MM.1S (cell line): ENCODE data around the gene RSPH4A.

ENCODE experiments used
- DNase-seq: peaks from one replicate; pipeline ENCODE4 v3.0.0-alpha.2; 2015
- H2AFZ ChIP-seq: fragments of 300-600 bp; sonication (generic); 2 replicates; pipeline ENCODE4 v1.6.0; 2016; ENCODE audit warnings: antibody characterized with exemption, low read length
- H3F3A ChIP-seq: fragments of 300-600 bp; sonication (generic); 2 replicates; pipeline ENCODE4 v1.6.1; 2016; ENCODE audit warnings: mild to moderate bottlenecking, antibody characterized with exemption, low read length, moderate library complexity, mixed read lengths; ENCODE audit not compliant: insufficient read depth
- H3K27ac ChIP-seq: fragments of 300-600 bp; sonication (generic); 2 replicates; pipeline ENCODE4 v1.5.1; 2016; ENCODE audit warnings: mild to moderate bottlenecking, low read length
- H3K27me3 ChIP-seq: fragments of 300-600 bp; sonication (generic); replicated peaks from 2 replicates; pipeline ENCODE4 v1.6.0; 2016; ENCODE audit warnings: low read length; ENCODE audit not compliant: insufficient read depth
- H3K36me3 ChIP-seq: fragments of 300-600 bp; sonication (generic); replicated peaks from 2 replicates; pipeline ENCODE4 v1.6.1; 2016; ENCODE audit warnings: mild to moderate bottlenecking, low read length, mixed read lengths; ENCODE audit not compliant: insufficient read depth
- H3K4me1 ChIP-seq: fragments of 300-600 bp; sonication (generic); 2 replicates; pipeline ENCODE4 v1.6.1; 2016; ENCODE audit warnings: low read length, mixed read lengths
- H3K4me2 ChIP-seq: fragments of 300-600 bp; sonication (generic); 2 replicates; pipeline ENCODE4 v1.6.0; 2016; ENCODE audit warnings: low read depth, low read length
- H3K4me3 ChIP-seq: fragments of 300-600 bp; sonication (generic); 2 replicates; pipeline ENCODE4 v1.5.1; 2016; ENCODE audit warnings: low read length, mixed read lengths
- H3K79me2 ChIP-seq: fragments of 300-600 bp; sonication (generic); 2 replicates; pipeline ENCODE4 v1.6.1; 2016; ENCODE audit warnings: mixed run types, low read length, mixed read lengths
- H3K9ac ChIP-seq: fragments of 300-600 bp; sonication (generic); 2 replicates; pipeline ENCODE4 v1.6.1; 2016; ENCODE audit warnings: low read length, mixed read lengths
- H3K9me2 ChIP-seq: fragments of 300-600 bp; sonication (generic); replicated peaks from 2 replicates; pipeline ENCODE4 v1.6.1; 2016; ENCODE audit warnings: mild to moderate bottlenecking, low read length, mixed read lengths; ENCODE audit not compliant: insufficient read depth
- H3K9me3 ChIP-seq: fragments of 300-600 bp; sonication (generic); replicated peaks from 2 replicates; pipeline ENCODE4 v1.6.1; 2016; ENCODE audit warnings: mild to moderate bottlenecking, low read length, mixed read lengths; ENCODE audit not compliant: insufficient read depth
- H4K20me1 ChIP-seq: fragments of 300-600 bp; sonication (generic); 2 replicates; pipeline ENCODE4 v1.6.1; 2016; ENCODE audit warnings: mild to moderate bottlenecking, low read length, moderate library complexity, mixed read lengths; ENCODE audit not compliant: insufficient read depth
- CTCF ChIP-seq: fragments of 300-600 bp; sonication (generic); IDR thresholded peaks from 2 replicates; pipeline ENCODE4 v1.5.1; 2016; ENCODE audit warnings: antibody characterized with exemption, low read length, mixed read lengths
- EZH2 ChIP-seq: fragments of 300-600 bp; sonication (generic); optimal IDR thresholded peaks from 2 replicates; pipeline ENCODE3; 2017; ENCODE audit warnings: low read depth, mild to moderate bottlenecking, antibody characterized with exemption, low read length, mixed read lengths
- EZH2phosphoT487 ChIP-seq: fragments of 300-600 bp; sonication (generic); IDR thresholded peaks from 2 replicates; pipeline ENCODE4 v1.6.1; 2018; ENCODE audit warnings: antibody characterized with exemption, low read length

RSPH4A gene

GRCh38 chr6:116649129-116649528 lies 32.9 kb downstream of the RSPH4A start:
- no peaks in the 10 kb centered on the region for H3K27me3 ChIP-seq
- H3K9ac ChIP-seq = no peak overlapping the region
- H3F3A ChIP-seq = no peaks in the 10 kb centered on the region
- TF ChIP-seq CTCF (no peak), EZH2 (no peak), EZH2phosphoT487 (no peak)
- H2AFZ ChIP-seq = no peak overlapping the region
- H3K4me1 ChIP-seq = no peaks in the 10 kb centered on the region
- DNase-seq = no peak
- H3K4me2 ChIP-seq = no peak overlapping the region
- H4K20me1 ChIP-seq = no peaks in the 10 kb centered on the region
- H3K79me2 ChIP-seq = no peaks in the 10 kb centered on the region; the same call in 1 of the 2 replicates
- H3K36me3 ChIP-seq = no peaks in the 10 kb centered on the region; the same call in 1 of the 2 replicates
- H3K9me2 ChIP-seq = no peaks in the 10 kb centered on the region
- H3K27ac ChIP-seq = no peak overlapping the region
- H3K4me3 ChIP-seq = no peak overlapping the region
- no peaks in the 10 kb centered on the region for H3K9me3 ChIP-seq

- H3K4me3 ChIP-seq = no peak overlapping the region
- H3K9ac ChIP-seq = no peak overlapping the region
- no peaks in the 10 kb centered on the region for H3K4me1 ChIP-seq
- H3K27me3 ChIP-seq = no peaks in the 10 kb centered on the region
- no peaks in the 10 kb centered on the region for H3F3A ChIP-seq
- H3K9me3 ChIP-seq = no peaks in the 10 kb centered on the region
- no peaks in the 10 kb centered on the region for H4K20me1 ChIP-seq
- H2AFZ ChIP-seq = no peak overlapping the region
- DNase-seq = no peak
- H3K4me2 ChIP-seq = no peak overlapping the region
- H3K36me3 ChIP-seq = no peaks in the 10 kb centered on the region; the same call in 1 of the 2 replicates
- no peak overlapping the region for H3K27ac ChIP-seq
- H3K9me2 ChIP-seq = no peaks in the 10 kb centered on the region
- no peak for TF ChIP-seq EZH2
- TF ChIP-seq CTCF = no peak
- TF ChIP-seq EZH2phosphoT487 = no peak
- no peaks in the 10 kb centered on the region; the same call in 1 of the 2 replicates for H3K79me2 ChIP-seq
These were observed 35.6 kb downstream of the RSPH4A start for GRCh38 chr6:116651916-116652315.

GRCh38 chr6:116661594-116661993 lies 45.3 kb downstream of the RSPH4A start:
- Histone ChIP-seq H3F3A (0 out of 2 replicates have a peak, but pooled peaks cover 4% of the 10 kb centered on the region), H3K27ac (no peak overlapping the region), H3K9me3 (no peaks in the 10 kb centered on the region), H2AFZ (no peak overlapping the region), H3K79me2 (peaks cover 62% of the 10 kb centered on the region), H4K20me1 (peaks cover 8% of the 10 kb centered on the region; the same call in 1 of the 2 replicates), H3K4me3 (no peak overlapping the region), H3K27me3 (no peaks in the 10 kb centered on the region), H3K9ac (no peak overlapping the region), H3K4me1 (peaks cover 6% of the 10 kb centered on the region), H3K4me2 (no peak overlapping the region), H3K9me2 (no peaks in the 10 kb centered on the region), H3K36me3 (no peaks in the 10 kb centered on the region)
- TF ChIP-seq EZH2phosphoT487 = no peak
- no peak for TF ChIP-seq EZH2
- TF ChIP-seq CTCF = no peak
- DNase-seq = no peak
